Mesenchymal stem cell (in vitro differentiated cells and primary cell): ENCODE results near the gene FARS2.

Experiments used
- DNase-seq: peaks from one replicate; pipeline ENCODE4 v3.0.0-alpha.2; 2013
- H2AFZ ChIP-seq: one replicate; pipeline ENCODE4 v1.6.1; 2013; ENCODE audit warnings: low read depth, mild to moderate bottlenecking, control low read depth, inconsistent platforms, low read length, moderate library complexity
- H2AK5ac ChIP-seq: 2 replicates; pipeline ENCODE4 v1.6.1; 2013; ENCODE audit warnings: low read length, moderate library complexity, mild to moderate bottlenecking, inconsistent platforms; ENCODE audit not compliant: severe bottlenecking
- H2BK120ac ChIP-seq: one replicate; pipeline ENCODE4 v1.6.1; 2013; ENCODE audit warnings: low read depth, mild to moderate bottlenecking, inconsistent platforms, low read length, moderate library complexity
- H2BK12ac ChIP-seq, 2 experiments: one replicate each; pipeline ENCODE4 v1.6.1; 2013; ENCODE audit warnings: inconsistent platforms in 2 of 2, low read length in 2 of 2, mild to moderate bottlenecking in 2 of 2, moderate library complexity in 2 of 2, control low read depth in 1 of 2
- H2BK15ac ChIP-seq: one replicate; pipeline ENCODE4 v1.6.1; 2013; ENCODE audit warnings: mild to moderate bottlenecking, low read depth, inconsistent platforms; ENCODE audit not compliant: poor library complexity, severe bottlenecking
- H2BK5ac ChIP-seq: 2 replicates; pipeline ENCODE4 v1.6.1; 2013; ENCODE audit warnings: low read depth, mild to moderate bottlenecking, low read length, control low read depth, inconsistent platforms; ENCODE audit not compliant: poor library complexity, severe bottlenecking
- H3K14ac ChIP-seq, 2 experiments: one replicate each; pipeline ENCODE4 v1.6.1; 2013; ENCODE audit warnings: inconsistent platforms in 2 of 2, low read length in 2 of 2, control low read depth in 1 of 2, mild to moderate bottlenecking in 1 of 2, moderate library complexity in 1 of 2
- H3K18ac ChIP-seq, 2 experiments: one replicate each; pipeline ENCODE4 v1.6.1; 2013; ENCODE audit warnings: inconsistent platforms in 2 of 2, low read length in 2 of 2, control low read depth in 1 of 2, low read depth in 1 of 2, mild to moderate bottlenecking in 1 of 2
- H3K23ac ChIP-seq, 2 experiments: one replicate each; pipeline ENCODE4 v1.6.1; 2013; ENCODE audit warnings: inconsistent platforms in 2 of 2, low read length in 2 of 2, mild to moderate bottlenecking in 2 of 2, moderate library complexity in 2 of 2, control low read depth in 1 of 2
- H3K27ac ChIP-seq: 2 replicates; pipeline ENCODE4 v1.5.1; 2013; ENCODE audit warnings: mild to moderate bottlenecking, moderate library complexity, low read length, control low read depth, inconsistent platforms; ENCODE audit not compliant: poor library complexity, severe bottlenecking
- H3K27me3 ChIP-seq, 2 experiments: 2 replicates each; pipeline versions ENCODE4 v1.6.1 to v1.7.0; 2013; ENCODE audit warnings: low read length in 2 of 2, mild to moderate bottlenecking in 2 of 2, moderate library complexity in 2 of 2, control low read depth in 1 of 2, inconsistent platforms in 1 of 2; ENCODE audit not compliant: control insufficient read depth in 1 of 2, insufficient read depth in 1 of 2
- H3K36me3 ChIP-seq, 2 experiments: 2 replicates each; pipeline versions ENCODE4 v1.6.1 to v1.7.0; 2013; ENCODE audit warnings: low read length in 2 of 2, control low read depth in 1 of 2, inconsistent platforms in 1 of 2, low read depth in 1 of 2, mild to moderate bottlenecking in 1 of 2; ENCODE audit not compliant: insufficient read depth in 2 of 2, control insufficient read depth in 1 of 2
- H3K4ac ChIP-seq, 2 experiments: one replicate each; pipeline ENCODE4 v1.6.1; 2013; ENCODE audit warnings: inconsistent platforms in 2 of 2, low read length in 2 of 2, mild to moderate bottlenecking in 2 of 2, moderate library complexity in 2 of 2, control low read depth in 1 of 2, low read depth in 1 of 2
- H3K4me1 ChIP-seq: 2 replicates; pipeline ENCODE4 v1.6.1; 2013; ENCODE audit warnings: low read depth, low read length, control low read depth; ENCODE audit not compliant: control insufficient read depth, insufficient read depth
- H3K4me2 ChIP-seq: 2 replicates; pipeline ENCODE4 v1.6.1; 2013; ENCODE audit warnings: low read length, mild to moderate bottlenecking, inconsistent platforms; ENCODE audit not compliant: poor library complexity, severe bottlenecking
- H3K4me3 ChIP-seq, 2 experiments: 2 replicates each; pipeline versions ENCODE4 v1.5.1 to v1.7.0; 2013; ENCODE audit warnings: low read length in 2 of 2, mild to moderate bottlenecking in 2 of 2, control low read depth in 1 of 2, low read depth in 1 of 2; ENCODE audit not compliant: insufficient read depth in 1 of 2
- H3K79me1 ChIP-seq: replicated peaks from 2 replicates; pipeline ENCODE4 v1.6.1; 2013; ENCODE audit warnings: mild to moderate bottlenecking, control low read depth, low read length, inconsistent platforms; ENCODE audit not compliant: poor library complexity, severe bottlenecking
- H3K9ac ChIP-seq: 2 replicates; pipeline ENCODE4 v1.7.0; 2013; ENCODE audit warnings: mild to moderate bottlenecking, low read length, moderate library complexity
- H3K9me3 ChIP-seq: 2 replicates; pipeline ENCODE4 v1.7.0; 2013; ENCODE audit warnings: mild to moderate bottlenecking, low read length; ENCODE audit not compliant: control insufficient read depth
- H4K8ac ChIP-seq: one replicate; pipeline ENCODE4 v1.6.1; 2013; ENCODE audit warnings: inconsistent platforms, mild to moderate bottlenecking, low read length, moderate library complexity
- H4K91ac ChIP-seq: one replicate; pipeline ENCODE4 v1.6.1; 2013; ENCODE audit warnings: mild to moderate bottlenecking, low read length, inconsistent platforms
- WGBS: methylation state at CpG from one replicate; pipeline ENCODE4 v1.1.7; 2013; ENCODE audit warnings: mixed read lengths; 5-methylcytosine and 5-hydroxymethylcytosine counted together

The FARS2 gene

DNA sequence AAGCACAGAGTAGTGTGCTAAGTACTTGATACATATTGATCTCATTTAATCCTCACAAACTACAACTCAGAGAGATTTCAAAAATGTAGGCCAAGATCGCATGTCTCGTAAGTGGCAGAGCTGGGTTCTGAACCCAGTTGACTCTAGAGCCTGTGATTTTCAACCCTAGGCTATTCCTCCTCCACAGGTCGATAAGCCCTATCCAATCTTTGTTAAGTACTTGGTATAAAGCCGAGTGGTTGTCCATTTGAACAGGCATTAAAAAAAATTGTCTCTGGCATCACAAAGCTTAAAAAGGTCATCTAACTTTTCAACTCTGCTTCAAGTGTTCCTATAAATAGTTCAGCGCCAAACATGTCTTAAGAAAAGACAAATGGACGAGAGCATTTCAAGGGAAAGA lies 38.0 kb upstream of the FARS2 start:
- no peak overlapping the region for H3K4ac ChIP-seq
- WGBS, result 97% methylated on average over 6 of the region's 6 CpGs
- H3K18ac ChIP-seq, result no peak overlapping the region
- no peak overlapping the region for H2AFZ ChIP-seq
- H3K14ac ChIP-seq, result no peak overlapping the region
- H2BK15ac ChIP-seq, result no peak overlapping the region
- no peaks in the 10 kb centered on the region for H3K9me3 ChIP-seq
- no peaks in the 10 kb centered on the region for H3K27me3 ChIP-seq
- H4K8ac ChIP-seq, result no peak overlapping the region
- no peak overlapping the region for H3K4me2 ChIP-seq
- no peak overlapping the region for H4K91ac ChIP-seq
- no peak overlapping the region for H2AK5ac ChIP-seq
- no peak overlapping the region for H2BK12ac ChIP-seq
- H3K79me1 ChIP-seq, result peaks cover 19% of the 10 kb centered on the region
- H3K4me3 ChIP-seq, result no peak overlapping the region
- H3K4me1 ChIP-seq, result no peaks in the 10 kb centered on the region
- no peak overlapping the region for H2BK5ac ChIP-seq
- no peak overlapping the region for H3K27ac ChIP-seq
- peaks cover 3 to 9% of the 10 kb centered on the region in 2 experiments for H3K36me3 ChIP-seq
- no peak overlapping the region for H3K23ac ChIP-seq
- no peak overlapping the region for H3K9ac ChIP-seq
- DNase-seq, result no peak
- no peak overlapping the region for H2BK120ac ChIP-seq

DNA sequence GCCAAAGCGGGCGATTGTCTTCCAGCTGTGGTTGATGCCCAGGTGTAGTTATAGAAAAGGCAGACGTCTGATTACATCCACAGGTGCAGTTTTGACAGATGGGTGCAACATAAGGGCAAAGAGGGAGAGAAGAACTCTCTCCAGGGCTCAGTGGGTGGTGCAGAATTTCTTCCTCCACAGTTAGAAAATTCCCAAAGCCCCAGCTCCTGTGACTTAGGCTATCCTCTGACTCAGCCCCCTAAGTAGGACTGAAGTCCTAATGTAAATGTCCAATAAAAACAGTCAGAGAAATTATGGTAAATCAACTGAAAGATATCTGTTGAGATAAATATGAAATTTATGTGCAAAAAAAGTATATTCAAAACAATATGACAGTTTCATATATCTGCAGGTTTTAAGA lies 32.0 kb upstream of the FARS2 start:
- Histone ChIP-seq H4K8ac (no peak overlapping the region), H3K14ac (no peak overlapping the region), H3K79me1 (peaks cover 30% of the 10 kb centered on the region), H2BK15ac (no peak overlapping the region), H2BK12ac (no peak overlapping the region), H3K18ac (no peak overlapping the region), H3K23ac (no peak overlapping the region), H3K9me3 (no peaks in the 10 kb centered on the region), H3K4me2 (no peak overlapping the region), H2AFZ (no peak overlapping the region), H2BK5ac (no peak overlapping the region), H3K36me3 (no peaks in the 10 kb centered on the region), H3K27me3 (no peaks in the 10 kb centered on the region), H3K4me1 (no peaks in the 10 kb centered on the region), H3K27ac (no peak overlapping the region), H2BK120ac (no peak overlapping the region), H3K4me3 (no peak overlapping the region), H3K9ac (no peak overlapping the region), H3K4ac (no peak overlapping the region), H4K91ac (no peak overlapping the region), H2AK5ac (no peak overlapping the region)
- no peak for DNase-seq
- WGBS, result 100% methylated on average over 2 of the region's 3 CpGs

DNA sequence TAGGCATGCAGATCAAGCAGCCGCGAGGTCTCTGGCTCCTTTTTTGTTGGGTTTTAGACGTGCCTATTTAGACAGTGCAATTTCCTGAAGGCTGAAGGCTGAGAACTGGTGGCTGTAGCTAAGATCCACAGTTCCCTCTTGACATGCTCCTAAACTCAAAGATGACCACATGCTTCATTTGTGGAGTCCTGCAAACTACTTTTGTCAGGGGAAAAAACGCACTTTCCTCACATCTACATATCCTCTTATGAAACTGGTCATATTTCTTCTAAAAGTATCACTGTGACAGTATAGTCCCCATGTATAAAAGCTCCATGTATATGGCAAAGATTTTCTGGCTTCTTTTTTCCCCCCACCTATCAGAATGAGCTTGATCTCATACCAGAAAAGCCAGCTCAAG lies 31.2 kb upstream of the FARS2 start:
- Histone ChIP-seq H2AK5ac (no peak overlapping the region), H3K18ac (no peak overlapping the region), H2AFZ (no peak overlapping the region), H3K14ac (no peak overlapping the region), H3K4ac (no peak overlapping the region), H2BK12ac (no peak overlapping the region), H2BK5ac (no peak overlapping the region), H4K8ac (no peak overlapping the region), H3K9ac (no peak overlapping the region), H3K4me3 (no peak overlapping the region), H2BK15ac (no peak overlapping the region), H4K91ac (no peak overlapping the region), H3K4me1 (no peaks in the 10 kb centered on the region), H3K79me1 (peaks cover 31% of the 10 kb centered on the region), H3K27me3 (no peaks in the 10 kb centered on the region), H2BK120ac (no peak overlapping the region), H3K9me3 (no peaks in the 10 kb centered on the region), H3K23ac (no peak overlapping the region), H3K27ac (no peak overlapping the region), H3K4me2 (no peak overlapping the region), H3K36me3 (no peaks in the 10 kb centered on the region)
- no peak for DNase-seq
- 77% methylated on average over 4 of the region's 4 CpGs for WGBS

DNA sequence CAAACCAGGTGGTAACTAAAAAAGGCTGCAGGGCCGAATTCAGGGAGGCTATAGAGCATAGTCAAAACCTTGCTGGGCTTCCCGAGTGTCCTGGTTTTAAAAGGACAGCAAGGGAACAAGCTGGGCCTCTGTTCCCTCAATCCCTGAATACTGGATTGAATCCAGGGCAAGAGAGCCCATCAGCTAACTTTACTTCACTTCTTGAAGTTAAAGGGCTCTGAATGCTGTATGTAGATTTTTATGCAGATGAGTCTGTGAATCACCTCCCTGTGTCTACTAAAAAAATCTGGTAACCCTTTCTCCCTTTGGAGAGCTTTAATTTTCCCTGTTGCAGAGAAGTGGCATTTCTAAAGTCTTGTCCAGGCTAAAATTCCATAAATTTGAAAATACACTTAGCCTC lies 30.0 kb upstream of the FARS2 start:
- Histone ChIP-seq H3K4me3 (no peak overlapping the region), H2BK12ac (no peak overlapping the region), H3K36me3 (peaks cover 0 to 7% of the 10 kb centered on the region in 2 experiments), H2AFZ (no peak overlapping the region), H2BK120ac (no peak overlapping the region), H3K9ac (no peak overlapping the region), H2BK15ac (no peak overlapping the region), H2AK5ac (no peak overlapping the region), H4K8ac (no peak overlapping the region), H3K23ac (no peak overlapping the region), H3K18ac (no peak overlapping the region), H3K9me3 (no peaks in the 10 kb centered on the region), H3K27me3 (no peaks in the 10 kb centered on the region), H3K27ac (no peak overlapping the region), H2BK5ac (no peak overlapping the region), H3K4me2 (no peak overlapping the region), H3K79me1 (peaks cover 31% of the 10 kb centered on the region), H3K4me1 (no peaks in the 10 kb centered on the region), H3K4ac (no peak overlapping the region), H4K91ac (no peak overlapping the region), H3K14ac (no peak overlapping the region)
- WGBS, result 97% methylated on average over 2 of the region's 2 CpGs
- no peak for DNase-seq
